ENCODE data around the gene UTP25. TPM values are rescaled to one million over a fixed set of nuclear protein-coding genes. Genes with fewer than 3 reads are reported as not detected.

The UTP25 gene
- total RNA-seq, 1 donor from 2014 or later: 6.8 TPM

DNA sequence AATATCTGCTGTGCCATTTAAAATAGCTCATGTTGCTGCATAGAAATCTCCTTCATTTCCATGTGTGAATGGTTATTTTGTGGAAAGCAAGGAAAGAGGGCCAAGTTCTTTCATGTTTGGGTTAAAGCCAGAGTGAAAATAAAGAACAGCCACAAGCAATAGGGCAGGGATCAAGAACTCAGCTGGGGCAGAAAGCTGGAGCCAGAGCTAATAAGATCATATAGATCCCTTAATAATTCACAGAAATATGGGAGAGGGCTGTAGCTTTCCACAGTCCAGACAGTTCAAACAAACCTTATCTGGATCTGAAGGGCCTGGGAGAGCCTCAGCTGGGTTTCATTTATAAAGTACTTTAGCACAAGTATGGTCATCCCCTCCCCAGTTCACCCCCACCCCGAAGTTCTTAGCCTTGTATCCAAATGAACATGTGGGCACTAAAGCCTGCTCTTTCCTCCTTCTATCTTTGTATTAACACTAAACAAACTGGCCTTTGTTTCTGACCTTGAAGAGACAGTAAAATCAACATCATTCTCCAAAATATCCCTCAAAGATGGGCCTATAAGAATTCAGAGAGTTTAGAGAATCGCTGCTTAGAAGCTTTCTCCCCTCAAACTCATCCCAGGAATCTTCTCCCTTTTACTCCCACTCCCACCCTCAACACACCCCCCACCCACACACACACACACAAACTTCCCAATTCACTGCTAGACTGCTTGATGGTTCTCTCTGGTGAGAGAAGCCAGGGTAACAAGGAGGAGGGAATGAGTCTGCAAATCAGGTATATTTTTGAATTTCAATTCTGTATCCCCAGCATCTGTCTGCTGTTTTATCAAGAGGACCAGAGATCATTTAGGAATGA lies 41.7 kb downstream of the UTP25 start:
- Mint-ChIP-seq H3K4me1 (peaks cover 5% of the 10 kb centered on the region), H3K4me3 (no peak overlapping the region), H3K36me3 (ENCODE audit: low read depth) (no peaks in the 10 kb centered on the region), H3K9me3 (peaks cover 2% of the 10 kb centered on the region), H3K27me3 (ENCODE audit: low read depth) (no peaks in the 10 kb centered on the region), H3K27ac (ENCODE audit: unreplicated experiment) (no peak overlapping the region)
- no peak for DNase-seq (ENCODE audit: low read depth, low spot score)
- TF ChIP-seq, protein P1, sequence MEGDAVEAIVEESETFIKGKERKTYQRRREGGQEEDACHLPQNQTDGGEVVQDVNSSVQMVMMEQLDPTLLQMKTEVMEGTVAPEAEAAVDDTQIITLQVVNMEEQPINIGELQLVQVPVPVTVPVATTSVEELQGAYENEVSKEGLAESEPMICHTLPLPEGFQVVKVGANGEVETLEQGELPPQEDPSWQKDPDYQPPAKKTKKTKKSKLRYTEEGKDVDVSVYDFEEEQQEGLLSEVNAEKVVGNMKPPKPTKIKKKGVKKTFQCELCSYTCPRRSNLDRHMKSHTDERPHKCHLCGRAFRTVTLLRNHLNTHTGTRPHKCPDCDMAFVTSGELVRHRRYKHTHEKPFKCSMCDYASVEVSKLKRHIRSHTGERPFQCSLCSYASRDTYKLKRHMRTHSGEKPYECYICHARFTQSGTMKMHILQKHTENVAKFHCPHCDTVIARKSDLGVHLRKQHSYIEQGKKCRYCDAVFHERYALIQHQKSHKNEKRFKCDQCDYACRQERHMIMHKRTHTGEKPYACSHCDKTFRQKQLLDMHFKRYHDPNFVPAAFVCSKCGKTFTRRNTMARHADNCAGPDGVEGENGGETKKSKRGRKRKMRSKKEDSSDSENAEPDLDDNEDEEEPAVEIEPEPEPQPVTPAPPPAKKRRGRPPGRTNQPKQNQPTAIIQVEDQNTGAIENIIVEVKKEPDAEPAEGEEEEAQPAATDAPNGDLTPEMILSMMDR (conservative IDR thresholded peaks at IDR 0.05): no peak

DNA sequence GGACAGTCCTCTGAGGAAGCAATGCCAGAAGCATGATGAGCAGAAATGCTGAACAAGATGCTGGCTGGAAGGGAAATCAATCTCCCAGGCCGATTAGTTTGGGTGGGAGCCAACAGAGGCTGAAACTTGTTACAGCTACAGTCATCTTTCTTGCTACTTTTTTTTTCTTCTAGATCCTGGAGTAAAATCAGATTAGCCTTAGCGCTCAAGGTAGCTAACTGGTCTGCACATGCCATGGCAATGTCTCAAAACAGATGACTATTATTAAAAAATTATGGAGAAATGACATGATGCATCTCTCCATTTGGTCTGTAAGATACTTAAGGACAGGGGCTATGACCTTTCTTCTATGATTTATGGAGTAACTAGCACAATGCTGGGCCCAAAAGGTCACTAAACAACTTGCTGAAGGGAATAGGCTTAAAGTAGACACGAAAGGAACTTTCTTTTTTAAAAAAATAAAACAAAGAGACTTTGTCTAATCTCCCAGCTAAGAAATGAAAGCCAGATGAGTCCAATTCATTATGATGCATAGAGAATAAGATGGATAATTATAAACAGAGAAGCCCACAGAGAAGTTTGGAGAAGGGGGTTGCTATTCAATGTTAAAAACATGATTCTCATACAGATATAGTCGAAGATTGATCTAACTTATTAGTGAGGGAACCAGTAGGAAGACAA lies 42.5 kb downstream of the UTP25 start:
- H3K36me3 Mint-ChIP-seq (ENCODE audit: low read depth): no peaks in the 10 kb centered on the region
- TF ChIP-seq, protein P1 (conservative IDR thresholded peaks at IDR 0.05): no peak
- no peak overlapping the region for H3K27ac Mint-ChIP-seq (ENCODE audit: unreplicated experiment)
- DNase-seq (ENCODE audit: low read depth, low spot score): no peak
- H3K4me1 Mint-ChIP-seq: peaks cover 5% of the 10 kb centered on the region
- peaks cover 2% of the 10 kb centered on the region for H3K9me3 Mint-ChIP-seq
- H3K4me3 Mint-ChIP-seq: no peak overlapping the region
- H3K27me3 Mint-ChIP-seq (ENCODE audit: low read depth): no peaks in the 10 kb centered on the region

DNA sequence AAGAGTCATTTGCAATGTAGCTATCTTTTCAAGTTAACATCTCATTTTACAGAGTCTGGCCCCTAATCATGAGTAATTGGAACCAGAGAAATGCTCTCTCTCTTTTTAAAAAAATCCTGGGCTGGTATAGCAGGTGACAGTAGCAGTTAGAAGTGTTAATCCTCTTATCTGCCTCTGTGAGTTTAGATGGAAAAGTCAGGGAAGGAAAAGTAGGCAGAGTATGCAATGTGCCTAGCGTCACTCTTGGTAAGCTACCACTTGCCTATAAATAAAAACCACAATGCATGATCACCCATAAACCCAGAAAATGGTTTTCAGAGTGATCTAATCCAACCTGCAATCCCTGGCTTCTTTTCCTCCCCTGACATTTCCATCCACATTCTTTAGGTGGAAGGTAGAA lies 43.2 kb downstream of the UTP25 start:
- H3K4me1 Mint-ChIP-seq: peaks cover 12% of the 10 kb centered on the region
- H3K4me3 Mint-ChIP-seq: no peak overlapping the region
- TF ChIP-seq, protein P1 (conservative IDR thresholded peaks at IDR 0.05): no peak
- no peak overlapping the region for H3K27ac Mint-ChIP-seq (ENCODE audit: unreplicated experiment)
- H3K9me3 Mint-ChIP-seq: peaks cover 2% of the 10 kb centered on the region
- no peaks in the 10 kb centered on the region for H3K27me3 Mint-ChIP-seq (ENCODE audit: low read depth)
- H3K36me3 Mint-ChIP-seq (ENCODE audit: low read depth): no peaks in the 10 kb centered on the region
- no peak for DNase-seq (ENCODE audit: low read depth, low spot score)

DNA sequence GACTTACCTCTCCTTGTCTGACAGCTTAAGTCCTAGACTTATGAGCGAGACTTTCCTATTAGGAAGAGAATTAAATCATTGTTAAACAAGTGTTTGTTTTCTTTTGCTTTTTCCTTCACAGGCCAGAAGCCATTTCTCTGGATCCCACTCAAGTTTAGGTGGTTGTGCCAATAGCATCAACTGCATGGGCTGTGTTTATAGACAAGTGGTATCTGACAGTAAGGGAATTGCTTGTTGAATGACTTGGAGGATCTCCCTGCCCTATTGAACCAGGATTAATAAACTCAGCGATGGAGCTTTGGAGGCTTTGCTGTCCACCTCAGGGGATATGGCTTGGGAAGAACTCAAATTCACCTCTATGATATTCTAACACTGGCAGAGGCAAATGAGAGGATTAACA lies 43.7 kb downstream of the UTP25 start:
- no peak for DNase-seq (ENCODE audit: low read depth, low spot score)
- Mint-ChIP-seq H3K4me3 (no peak overlapping the region), H3K4me1 (peaks cover 12% of the 10 kb centered on the region), H3K9me3 (peaks cover 2% of the 10 kb centered on the region), H3K27me3 (ENCODE audit: low read depth) (no peaks in the 10 kb centered on the region), H3K27ac (ENCODE audit: unreplicated experiment) (no peak overlapping the region), H3K36me3 (ENCODE audit: low read depth) (no peaks in the 10 kb centered on the region)
- TF ChIP-seq, protein P1 (conservative IDR thresholded peaks at IDR 0.05): no peak

DNA sequence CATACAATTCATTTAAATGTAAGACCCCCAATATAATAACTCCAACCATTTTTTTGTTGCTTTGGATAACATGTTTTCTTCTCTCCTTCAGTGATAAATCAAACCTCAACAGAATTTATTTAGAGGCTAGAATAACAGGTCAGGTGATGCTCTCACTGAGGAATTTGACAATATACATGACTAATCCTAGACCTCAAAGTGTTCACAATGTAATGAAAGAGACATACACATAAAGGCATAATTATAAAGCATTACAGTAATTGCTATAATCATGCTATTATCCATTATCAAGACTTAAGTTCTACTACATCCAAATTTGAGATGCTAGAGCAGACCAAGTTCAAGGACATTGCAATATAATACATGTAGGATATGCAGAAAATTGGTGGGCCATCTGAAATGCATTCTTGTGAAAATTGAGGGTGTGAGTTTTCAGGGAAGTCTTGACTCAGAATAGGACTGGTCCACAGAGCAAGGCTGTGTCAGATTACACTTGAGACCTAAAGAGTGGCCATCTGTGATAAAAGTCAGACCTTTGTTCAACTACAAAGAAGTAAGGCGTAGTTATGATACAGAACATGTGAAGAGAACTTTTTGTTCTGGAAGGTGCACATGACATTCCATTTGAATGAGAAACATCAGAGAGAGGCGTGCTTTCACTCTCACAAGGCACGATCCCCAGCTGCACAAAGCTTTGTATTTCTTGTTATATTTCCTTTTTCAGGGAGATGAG lies 45.5 kb downstream of the UTP25 start:
- H3K27me3 Mint-ChIP-seq (ENCODE audit: low read depth): peaks cover 2% of the 10 kb centered on the region
- peaks cover 12% of the 10 kb centered on the region for H3K4me1 Mint-ChIP-seq
- no peaks in the 10 kb centered on the region for H3K36me3 Mint-ChIP-seq (ENCODE audit: low read depth)
- DNase-seq (ENCODE audit: low read depth, low spot score): no peak
- H3K9me3 Mint-ChIP-seq: no peaks in the 10 kb centered on the region
- TF ChIP-seq, protein P1 (conservative IDR thresholded peaks at IDR 0.05): no peak
- no peak overlapping the region for H3K4me3 Mint-ChIP-seq
- no peak overlapping the region for H3K27ac Mint-ChIP-seq (ENCODE audit: unreplicated experiment)

Measured in neural crest cell (in vitro differentiated cells).